Measurements from ENCODE around the gene PTPRM. TPM values are rescaled to one million over a fixed set of nuclear protein-coding genes. Genes with fewer than 3 reads are reported as not detected.

Gene PTPRM
- total RNA-seq, 1 experiment from 2014 or later = 11.1 TPM

DNA sequence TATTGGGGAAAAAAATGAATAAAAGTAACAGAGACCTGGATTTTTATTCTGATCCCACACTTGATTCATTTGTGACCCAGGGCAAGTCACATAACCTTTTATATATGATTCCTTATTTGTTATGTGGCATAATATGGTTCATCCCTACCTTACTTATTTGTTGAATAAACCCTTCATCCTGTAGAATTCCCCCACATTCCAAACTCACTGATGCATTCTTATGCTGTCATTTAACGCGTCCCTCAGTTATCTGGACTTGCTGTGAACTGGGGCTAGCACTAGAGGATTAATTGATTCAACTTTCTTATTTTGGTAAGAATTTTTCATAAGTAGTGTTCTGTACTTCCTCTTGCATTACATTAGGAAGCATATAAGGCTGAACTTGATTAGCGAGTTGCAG lies 657.5 kb downstream of the PTPRM start (continued):
- TF ChIP-seq, protein P1, sequence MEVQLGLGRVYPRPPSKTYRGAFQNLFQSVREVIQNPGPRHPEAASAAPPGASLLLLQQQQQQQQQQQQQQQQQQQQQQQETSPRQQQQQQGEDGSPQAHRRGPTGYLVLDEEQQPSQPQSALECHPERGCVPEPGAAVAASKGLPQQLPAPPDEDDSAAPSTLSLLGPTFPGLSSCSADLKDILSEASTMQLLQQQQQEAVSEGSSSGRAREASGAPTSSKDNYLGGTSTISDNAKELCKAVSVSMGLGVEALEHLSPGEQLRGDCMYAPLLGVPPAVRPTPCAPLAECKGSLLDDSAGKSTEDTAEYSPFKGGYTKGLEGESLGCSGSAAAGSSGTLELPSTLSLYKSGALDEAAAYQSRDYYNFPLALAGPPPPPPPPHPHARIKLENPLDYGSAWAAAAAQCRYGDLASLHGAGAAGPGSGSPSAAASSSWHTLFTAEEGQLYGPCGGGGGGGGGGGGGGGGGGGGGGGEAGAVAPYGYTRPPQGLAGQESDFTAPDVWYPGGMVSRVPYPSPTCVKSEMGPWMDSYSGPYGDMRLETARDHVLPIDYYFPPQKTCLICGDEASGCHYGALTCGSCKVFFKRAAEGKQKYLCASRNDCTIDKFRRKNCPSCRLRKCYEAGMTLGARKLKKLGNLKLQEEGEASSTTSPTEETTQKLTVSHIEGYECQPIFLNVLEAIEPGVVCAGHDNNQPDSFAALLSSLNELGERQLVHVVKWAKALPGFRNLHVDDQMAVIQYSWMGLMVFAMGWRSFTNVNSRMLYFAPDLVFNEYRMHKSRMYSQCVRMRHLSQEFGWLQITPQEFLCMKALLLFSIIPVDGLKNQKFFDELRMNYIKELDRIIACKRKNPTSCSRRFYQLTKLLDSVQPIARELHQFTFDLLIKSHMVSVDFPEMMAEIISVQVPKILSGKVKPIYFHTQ (CRISPR knock-in tag; IDR thresholded peaks at IDR 0.05) = no peak
- TF ChIP-seq EMX1 (CRISPR knock-in tag; IDR thresholded peaks at IDR 0.05) (no peak), NR1H2 (CRISPR knock-in tag; IDR thresholded peaks at IDR 0.05) (no peak), RELA (CRISPR knock-in tag; IDR thresholded peaks at IDR 0.05; ENCODE audit: borderline replicate concordance) (no peak), ZNF512 (CRISPR knock-in tag; IDR thresholded peaks at IDR 0.05; ENCODE audit: borderline replicate concordance) (no peak), JUN (CRISPR knock-in tag; IDR thresholded peaks at IDR 0.05) (no peak), SOX15 (CRISPR knock-in tag; IDR thresholded peaks at IDR 0.05) (no peak), NFYB (CRISPR knock-in tag; conservative IDR thresholded peaks at IDR 0.05; ENCODE audit: low read depth) (no peak)
- TF ChIP-seq, protein P2, sequence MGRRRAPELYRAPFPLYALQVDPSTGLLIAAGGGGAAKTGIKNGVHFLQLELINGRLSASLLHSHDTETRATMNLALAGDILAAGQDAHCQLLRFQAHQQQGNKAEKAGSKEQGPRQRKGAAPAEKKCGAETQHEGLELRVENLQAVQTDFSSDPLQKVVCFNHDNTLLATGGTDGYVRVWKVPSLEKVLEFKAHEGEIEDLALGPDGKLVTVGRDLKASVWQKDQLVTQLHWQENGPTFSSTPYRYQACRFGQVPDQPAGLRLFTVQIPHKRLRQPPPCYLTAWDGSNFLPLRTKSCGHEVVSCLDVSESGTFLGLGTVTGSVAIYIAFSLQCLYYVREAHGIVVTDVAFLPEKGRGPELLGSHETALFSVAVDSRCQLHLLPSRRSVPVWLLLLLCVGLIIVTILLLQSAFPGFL (CRISPR knock-in tag; IDR thresholded peaks at IDR 0.05; ENCODE audit: borderline replicate concordance) = no peak
- TF ChIP-seq, protein P3, sequence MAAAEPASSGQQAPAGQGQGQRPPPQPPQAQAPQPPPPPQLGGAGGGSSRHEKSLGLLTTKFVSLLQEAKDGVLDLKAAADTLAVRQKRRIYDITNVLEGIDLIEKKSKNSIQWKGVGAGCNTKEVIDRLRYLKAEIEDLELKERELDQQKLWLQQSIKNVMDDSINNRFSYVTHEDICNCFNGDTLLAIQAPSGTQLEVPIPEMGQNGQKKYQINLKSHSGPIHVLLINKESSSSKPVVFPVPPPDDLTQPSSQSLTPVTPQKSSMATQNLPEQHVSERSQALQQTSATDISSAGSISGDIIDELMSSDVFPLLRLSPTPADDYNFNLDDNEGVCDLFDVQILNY (CRISPR knock-in tag; IDR thresholded peaks at IDR 0.05) = no peak
- TF ChIP-seq, protein P4, sequence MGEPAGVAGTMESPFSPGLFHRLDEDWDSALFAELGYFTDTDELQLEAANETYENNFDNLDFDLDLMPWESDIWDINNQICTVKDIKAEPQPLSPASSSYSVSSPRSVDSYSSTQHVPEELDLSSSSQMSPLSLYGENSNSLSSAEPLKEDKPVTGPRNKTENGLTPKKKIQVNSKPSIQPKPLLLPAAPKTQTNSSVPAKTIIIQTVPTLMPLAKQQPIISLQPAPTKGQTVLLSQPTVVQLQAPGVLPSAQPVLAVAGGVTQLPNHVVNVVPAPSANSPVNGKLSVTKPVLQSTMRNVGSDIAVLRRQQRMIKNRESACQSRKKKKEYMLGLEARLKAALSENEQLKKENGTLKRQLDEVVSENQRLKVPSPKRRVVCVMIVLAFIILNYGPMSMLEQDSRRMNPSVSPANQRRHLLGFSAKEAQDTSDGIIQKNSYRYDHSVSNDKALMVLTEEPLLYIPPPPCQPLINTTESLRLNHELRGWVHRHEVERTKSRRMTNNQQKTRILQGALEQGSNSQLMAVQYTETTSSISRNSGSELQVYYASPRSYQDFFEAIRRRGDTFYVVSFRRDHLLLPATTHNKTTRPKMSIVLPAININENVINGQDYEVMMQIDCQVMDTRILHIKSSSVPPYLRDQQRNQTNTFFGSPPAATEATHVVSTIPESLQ (CRISPR knock-in tag; IDR thresholded peaks at IDR 0.05) = no peak
- TF ChIP-seq, protein P5, sequence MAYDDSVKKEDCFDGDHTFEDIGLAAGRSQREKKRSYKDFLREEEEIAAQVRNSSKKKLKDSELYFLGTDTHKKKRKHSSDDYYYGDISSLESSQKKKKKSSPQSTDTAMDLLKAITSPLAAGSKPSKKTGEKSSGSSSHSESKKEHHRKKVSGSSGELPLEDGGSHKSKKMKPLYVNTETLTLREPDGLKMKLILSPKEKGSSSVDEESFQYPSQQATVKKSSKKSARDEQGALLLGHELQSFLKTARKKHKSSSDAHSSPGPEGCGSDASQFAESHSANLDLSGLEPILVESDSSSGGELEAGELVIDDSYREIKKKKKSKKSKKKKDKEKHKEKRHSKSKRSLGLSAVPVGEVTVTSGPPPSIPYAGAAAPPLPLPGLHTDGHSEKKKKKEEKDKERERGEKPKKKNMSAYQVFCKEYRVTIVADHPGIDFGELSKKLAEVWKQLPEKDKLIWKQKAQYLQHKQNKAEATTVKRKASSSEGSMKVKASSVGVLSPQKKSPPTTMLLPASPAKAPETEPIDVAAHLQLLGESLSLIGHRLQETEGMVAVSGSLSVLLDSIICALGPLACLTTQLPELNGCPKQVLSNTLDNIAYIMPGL (CRISPR knock-in tag; IDR thresholded peaks at IDR 0.05) = no peak

DNA sequence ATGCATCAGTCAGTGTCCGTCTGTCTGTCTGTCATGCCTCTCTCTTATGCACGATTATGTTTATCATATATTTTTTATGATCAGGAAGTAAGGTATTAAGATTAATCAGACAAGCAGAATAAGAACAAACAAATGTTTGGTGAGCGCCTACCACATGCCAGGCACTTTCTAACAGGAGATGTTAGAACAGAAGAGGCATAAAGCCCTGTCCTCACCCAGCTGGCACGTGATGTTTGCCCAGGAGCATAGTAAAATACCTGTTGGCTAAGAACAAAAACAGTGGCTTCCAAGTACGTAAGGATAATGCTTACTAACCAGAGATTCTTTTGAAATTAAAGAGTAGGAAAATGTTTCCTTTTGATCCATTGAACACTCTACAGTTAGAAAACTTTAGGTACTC lies 661.9 kb downstream of the PTPRM start:
- Mint-ChIP-seq H3K9me3 (peaks cover 38% of the 10 kb centered on the region), H3K4me1 (peaks cover 13% of the 10 kb centered on the region), H3K27ac (no peak overlapping the region), H3K4me3 (no peak overlapping the region), H3K27me3 (ENCODE audit: low read depth) (no peaks in the 10 kb centered on the region), H3K36me3 (peaks cover 25% of the 10 kb centered on the region)
- no peak for DNase-seq (ENCODE audit: low spot score)
- no peak for TF ChIP-seq SMAD4 (CRISPR knock-in tag; IDR thresholded peaks at IDR 0.05)
- CTCF ChIA-PET = no interaction called here
- POLR2A ChIA-PET = no interaction called here
- ATAC-seq = no peak

DNA sequence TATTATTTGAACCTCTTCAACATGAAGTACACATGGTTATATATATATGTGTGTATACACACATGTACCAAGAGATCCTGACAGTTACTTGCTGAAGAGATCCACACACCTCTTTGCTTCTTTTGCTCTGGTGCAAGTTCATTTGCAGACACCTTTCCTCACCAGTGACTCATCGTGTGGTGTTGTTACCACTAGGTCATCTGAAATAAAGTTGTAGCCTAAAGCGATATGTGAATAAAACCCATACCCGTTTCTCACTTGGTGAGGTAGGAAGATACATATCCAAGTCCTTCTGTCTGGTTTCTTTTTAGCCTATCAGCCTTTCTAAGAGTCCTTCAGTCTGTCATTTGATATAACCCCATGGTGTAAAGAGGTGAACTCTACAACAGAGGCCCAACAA lies 662.7 kb downstream of the PTPRM start:
- H3K36me3 Mint-ChIP-seq = peaks cover 32% of the 10 kb centered on the region
- ATAC-seq = no peak

More for the DNA sequence above, 662.7 kb downstream of the PTPRM start:
- H3K4me3 Mint-ChIP-seq = no peak overlapping the region
- no peak overlapping the region for H3K27ac Mint-ChIP-seq
- H3K4me1 Mint-ChIP-seq = peaks cover 13% of the 10 kb centered on the region
- no peak for DNase-seq (ENCODE audit: low spot score)
- TF ChIP-seq ATF1 (CRISPR knock-in tag; IDR thresholded peaks at IDR 0.05) (no peak), NFE2L1 (CRISPR knock-in tag; IDR thresholded peaks at IDR 0.05) (no peak), NFYB (CRISPR knock-in tag; conservative IDR thresholded peaks at IDR 0.05; ENCODE audit: low read depth) (no peak), FOXP1 (CRISPR knock-in tag; IDR thresholded peaks at IDR 0.05; ENCODE audit: borderline replicate concordance) (no peak), ATF2 (CRISPR knock-in tag; IDR thresholded peaks at IDR 0.05; ENCODE audit: borderline replicate concordance, low read depth) (no peak), SOX15 (CRISPR knock-in tag; IDR thresholded peaks at IDR 0.05) (no peak), JAZF1 (CRISPR knock-in tag; IDR thresholded peaks at IDR 0.05) (no peak), NR2C2 (CRISPR knock-in tag; IDR thresholded peaks at IDR 0.05) (no peak)
- POLR2A ChIA-PET = no interaction called here
- no peaks in the 10 kb centered on the region for H3K27me3 Mint-ChIP-seq (ENCODE audit: low read depth)
- H3K9me3 Mint-ChIP-seq = peaks cover 43% of the 10 kb centered on the region
- CTCF ChIA-PET = no interaction called here
